MCF 10A (cell line): ENCODE measurements around the gene ABCC6. TPM values are rescaled to one million over a fixed set of nuclear protein-coding genes. Genes with fewer than 3 reads are reported as not detected.

Experiments
- BruUV-seq: library from RNA; stranded (reverse); fragments of 400-500 nt; replicated peaks from 2 replicates; lab custom pipeline; 2021; lab: Mats Ljungman, UMichigan
- CTCF ChIA-PET: fragments of 300-600 bp; sonication (Branson Sonifier 250); formaldehyde crosslinking; extraction: SDS; loops from one replicate; lab custom pipeline; 2021; ENCODE audit warnings: antibody characterized with exemption, inconsistent platforms; lab: Yijun Ruan, JAX
- POLR2A ChIA-PET: fragments of 300-600, 350-650 bp; sonication (Branson Sonifier 250); formaldehyde crosslinking; extraction: SDS; loops from one replicate; lab custom pipeline; 2020; ENCODE audit warnings: antibody characterized with exemption, inconsistent platforms; lab: Yijun Ruan, JAX
- DNase-seq: peaks from one replicate; pipeline ENCODE4 v3.0.0-alpha.2; 2018; ENCODE audit not compliant: unreplicated experiment
- H3K27ac Mint-ChIP-seq: one replicate; pipeline ENCODE4 v1.8.0; 2022; ENCODE audit warnings: mild to moderate bottlenecking, low read depth, mixed read lengths; ENCODE audit not compliant: unreplicated experiment
- H3K27me3 Mint-ChIP-seq: one replicate; pipeline ENCODE4 v1.8.0; 2022; ENCODE audit warnings: mixed read lengths; ENCODE audit not compliant: insufficient read depth, unreplicated experiment
- H3K36me3 Mint-ChIP-seq: one replicate; pipeline ENCODE4 v1.8.0; 2022; ENCODE audit warnings: mild to moderate bottlenecking, moderate library complexity, mixed read lengths; ENCODE audit not compliant: insufficient read depth, unreplicated experiment
- H3K4me1 Mint-ChIP-seq: one replicate; pipeline ENCODE4 v1.8.0; 2022; ENCODE audit warnings: mixed read lengths; ENCODE audit not compliant: insufficient read depth, unreplicated experiment
- H3K4me3 Mint-ChIP-seq: one replicate; pipeline ENCODE4 v1.8.0; 2022; ENCODE audit warnings: mild to moderate bottlenecking, moderate library complexity, mixed read lengths; ENCODE audit not compliant: unreplicated experiment
- H3K9me3 Mint-ChIP-seq: one replicate; pipeline ENCODE4 v1.8.0; 2022; ENCODE audit warnings: mixed read lengths; ENCODE audit not compliant: unreplicated experiment
- intact Hi-C: fragments of 100-400 bp; cut with micrococcal nuclease; formaldehyde crosslinking; loops from 2 replicates; pipeline ENCODE4 v1.14.1; 2022
- total RNA-seq: library from RNA; stranded (reverse); gene quantifications from 2 replicates; pipeline ENCODE4 v1.2.3, GENCODE V29; 2022
- TF ChIP-seq, protein P1 (sequence below): fragments of 200-600 bp; IDR thresholded peaks from one replicate; pipeline ENCODE4 v1.8.0; 2022; ENCODE audit warnings: antibody characterized with exemption, mild to moderate bottlenecking; ENCODE audit not compliant: unreplicated experiment

Gene ABCC6
- total RNA-seq, 1 experiment from 2014 or later: not detected

DNA sequence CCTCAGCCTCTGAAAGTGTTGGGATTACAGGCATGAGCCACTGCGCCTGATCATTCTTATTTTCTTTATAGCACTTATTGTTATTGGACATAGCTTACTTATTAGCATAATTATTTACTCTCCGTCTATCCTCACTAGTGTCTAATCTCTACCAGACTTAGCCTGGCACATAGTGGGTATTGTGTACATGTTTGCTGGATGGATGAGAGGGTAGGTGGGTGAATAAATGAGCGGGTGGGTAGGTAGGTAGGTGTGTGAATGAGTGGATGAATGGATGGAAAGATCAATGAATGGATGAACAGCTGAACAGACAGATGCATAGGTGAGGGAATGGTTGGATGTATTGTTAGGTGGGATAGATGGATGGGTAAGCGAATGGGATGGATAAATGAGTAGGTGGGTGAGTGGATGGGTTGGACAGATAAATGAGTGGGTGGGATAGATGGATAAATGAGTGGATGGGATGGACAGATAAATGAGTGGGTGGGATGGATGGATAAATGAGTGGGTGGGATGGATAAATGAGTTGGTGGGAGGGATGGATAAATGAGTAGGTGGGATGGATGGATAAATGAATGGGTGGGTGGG lies 51.9 kb downstream of the ABCC6 start:
- H3K4me3 Mint-ChIP-seq: no peak overlapping the region

DNA sequence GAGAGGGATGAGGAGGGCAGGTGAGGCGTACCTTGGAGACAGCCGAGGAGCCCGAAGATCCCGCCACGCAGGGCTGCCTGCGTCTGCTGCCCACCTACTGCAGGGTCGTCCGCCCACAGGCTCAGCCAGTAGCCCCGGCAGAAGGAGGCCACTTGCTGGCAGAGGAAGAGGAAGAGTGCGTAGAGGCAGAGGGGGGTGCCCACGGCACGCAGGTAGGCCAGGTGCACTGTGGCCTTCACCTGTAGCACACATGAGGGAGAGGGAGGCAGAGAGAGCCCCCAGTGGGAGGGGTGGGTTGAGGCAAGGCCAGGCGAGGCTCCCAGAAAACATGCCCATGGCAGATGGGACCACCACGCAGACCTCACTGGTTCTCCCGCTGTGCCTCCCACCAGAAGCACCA lies 53.7 kb downstream of the ABCC6 start:
- Mint-ChIP-seq H3K9me3 (peaks cover 1% of the 10 kb centered on the region), H3K27ac (no peak overlapping the region), H3K27me3 (no peaks in the 10 kb centered on the region), H3K4me3 (no peak overlapping the region), H3K4me1 (no peaks in the 10 kb centered on the region), H3K36me3 (peaks cover 1% of the 10 kb centered on the region)
- ChIA-PET CTCF (no interaction called here), POLR2A (no interaction called here)
- DNase-seq: no peak
- TF ChIP-seq, protein P1, sequence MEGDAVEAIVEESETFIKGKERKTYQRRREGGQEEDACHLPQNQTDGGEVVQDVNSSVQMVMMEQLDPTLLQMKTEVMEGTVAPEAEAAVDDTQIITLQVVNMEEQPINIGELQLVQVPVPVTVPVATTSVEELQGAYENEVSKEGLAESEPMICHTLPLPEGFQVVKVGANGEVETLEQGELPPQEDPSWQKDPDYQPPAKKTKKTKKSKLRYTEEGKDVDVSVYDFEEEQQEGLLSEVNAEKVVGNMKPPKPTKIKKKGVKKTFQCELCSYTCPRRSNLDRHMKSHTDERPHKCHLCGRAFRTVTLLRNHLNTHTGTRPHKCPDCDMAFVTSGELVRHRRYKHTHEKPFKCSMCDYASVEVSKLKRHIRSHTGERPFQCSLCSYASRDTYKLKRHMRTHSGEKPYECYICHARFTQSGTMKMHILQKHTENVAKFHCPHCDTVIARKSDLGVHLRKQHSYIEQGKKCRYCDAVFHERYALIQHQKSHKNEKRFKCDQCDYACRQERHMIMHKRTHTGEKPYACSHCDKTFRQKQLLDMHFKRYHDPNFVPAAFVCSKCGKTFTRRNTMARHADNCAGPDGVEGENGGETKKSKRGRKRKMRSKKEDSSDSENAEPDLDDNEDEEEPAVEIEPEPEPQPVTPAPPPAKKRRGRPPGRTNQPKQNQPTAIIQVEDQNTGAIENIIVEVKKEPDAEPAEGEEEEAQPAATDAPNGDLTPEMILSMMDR: no peak
- BruUV-seq: no TSS peak
- intact Hi-C loops: no loop called here

More for the DNA sequence above, 51.9 kb downstream of the ABCC6 start:
- Mint-ChIP-seq H3K27me3 (no peaks in the 10 kb centered on the region), H3K27ac (no peak overlapping the region), H3K9me3 (no peaks in the 10 kb centered on the region), H3K36me3 (no peaks in the 10 kb centered on the region), H3K4me1 (no peaks in the 10 kb centered on the region)
- BruUV-seq: no TSS peak
- DNase-seq: no peak
- POLR2A ChIA-PET: interaction anchor here (0.7 kb wide), 1 partner anchor 21 kb away, joined by 3 read pairs; no protein-coding TSS in a partner anchor
- intact Hi-C loops: no loop called here
- CTCF ChIA-PET: interaction anchor here (0.7 kb wide), 1 partner anchor 393 kb away, joined by 3 read pairs; no protein-coding TSS in a partner anchor
- TF ChIP-seq, protein P1: no peak

GRCh38 chr16:16168431-16168830 lies 54.9 kb downstream of the ABCC6 start:
- intact Hi-C loops: no loop called here
- BruUV-seq: no TSS peak

DNA sequence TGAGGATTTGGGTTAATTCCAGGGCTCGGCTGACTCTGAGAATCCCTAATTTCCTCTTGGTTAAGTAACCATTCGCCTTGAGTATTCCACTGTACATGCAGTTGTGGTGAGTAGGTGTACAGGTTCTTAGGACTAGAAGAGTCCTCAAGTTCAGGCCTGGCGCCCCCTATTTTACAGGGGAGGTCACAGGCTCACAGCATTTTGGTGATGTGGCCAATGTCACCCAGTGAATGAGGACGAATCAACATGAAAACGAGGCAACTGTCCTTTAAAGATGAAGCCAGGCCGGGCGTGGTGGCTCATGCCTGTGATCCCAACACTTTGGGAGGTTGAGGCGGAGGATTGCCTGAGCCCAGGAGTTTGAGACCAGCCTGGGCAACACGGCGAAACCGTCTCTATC lies 55.4 kb downstream of the ABCC6 start:
- Mint-ChIP-seq H3K27ac (no peak overlapping the region), H3K36me3 (peaks cover 5% of the 10 kb centered on the region), H3K4me1 (no peaks in the 10 kb centered on the region), H3K9me3 (peaks cover 7% of the 10 kb centered on the region), H3K4me3 (no peak overlapping the region), H3K27me3 (no peaks in the 10 kb centered on the region)
- POLR2A ChIA-PET: interaction anchor here (0.7 kb wide), 1 partner anchor 71 kb away, joined by 3 read pairs; no protein-coding TSS in a partner anchor
- TF ChIP-seq, protein P1: no peak
- intact Hi-C loops: no loop called here
- DNase-seq: no peak
- CTCF ChIA-PET: no interaction called here
- no TSS peak for BruUV-seq

More at GRCh38 chr16:16168431-16168830, 54.9 kb downstream of the ABCC6 start:
- Mint-ChIP-seq H3K4me1 (no peaks in the 10 kb centered on the region), H3K27me3 (no peaks in the 10 kb centered on the region), H3K36me3 (peaks cover 5% of the 10 kb centered on the region), H3K4me3 (no peak overlapping the region), H3K9me3 (peaks cover 7% of the 10 kb centered on the region), H3K27ac (no peak overlapping the region)
- TF ChIP-seq, protein P1: no peak
- DNase-seq: no peak
- POLR2A ChIA-PET: interaction anchor here (0.7 kb wide), 1 partner anchor 72 kb away, joined by 3 read pairs; no protein-coding TSS in a partner anchor
- CTCF ChIA-PET: no interaction called here
